Astrocyte (in vitro differentiated cells and primary cell): ENCODE results near the gene CMC1. TPM values are rescaled to one million over a fixed set of nuclear protein-coding genes. Genes with fewer than 3 reads are reported as not detected.

Source experiments
- DNase-seq: peaks from one replicate; pipeline ENCODE4 v3.0.0-alpha.2; 2010; ENCODE audit warnings: low read depth
- FAIRE-seq: peaks from 2 replicates; lab custom pipeline; 2011; peaks lifted over from hg19 to GRCh38; lab: Jason Lieb, UNC
- H2AFZ ChIP-seq: 2 replicates; pipeline ENCODE4 v1.6.0; 2012; ENCODE audit warnings: low read depth, low read length, inconsistent platforms
- H3K27ac ChIP-seq: 2 replicates; pipeline ENCODE4 v1.5.1; 2011; ENCODE audit warnings: low read depth, low read length, inconsistent platforms
- H3K27me3 ChIP-seq: 2 replicates; pipeline ENCODE4 v1.6.0; 2011; ENCODE audit warnings: low read length, inconsistent platforms; ENCODE audit not compliant: insufficient read depth
- H3K36me3 ChIP-seq: 2 replicates; pipeline ENCODE4 v1.5.1; 2011; ENCODE audit warnings: low read length, inconsistent platforms; ENCODE audit not compliant: insufficient read depth
- H3K4me1 ChIP-seq: 2 replicates; pipeline ENCODE4 v1.5.1; 2011; ENCODE audit warnings: low read length, inconsistent platforms; ENCODE audit not compliant: insufficient read depth
- H3K4me2 ChIP-seq: 2 replicates; pipeline ENCODE4 v1.6.0; 2012; ENCODE audit warnings: low read length, inconsistent platforms
- H3K4me3 ChIP-seq: 2 replicates; pipeline ENCODE4 v1.5.1; 2011; ENCODE audit warnings: low read depth, mild to moderate bottlenecking, low read length, inconsistent platforms; ENCODE audit not compliant: insufficient read depth
- H3K79me2 ChIP-seq: 2 replicates; pipeline ENCODE4 v1.6.0; 2012; ENCODE audit warnings: mild to moderate bottlenecking, low read length, inconsistent platforms; ENCODE audit not compliant: insufficient read depth
- H3K9ac ChIP-seq: 2 replicates; pipeline ENCODE4 v1.6.0; 2012; ENCODE audit warnings: mild to moderate bottlenecking, low read length, inconsistent platforms
- H3K9me3 ChIP-seq: 2 replicates; pipeline ENCODE4 v1.5.1; 2012; ENCODE audit warnings: low read depth, mild to moderate bottlenecking, low read length, inconsistent platforms; ENCODE audit not compliant: insufficient read depth
- H4K20me1 ChIP-seq: 2 replicates; pipeline ENCODE4 v1.6.0; 2012; ENCODE audit warnings: low read length, inconsistent platforms; ENCODE audit not compliant: insufficient read depth
- H3K27ac Mint-ChIP-seq: one replicate; pipeline ENCODE4 v1.8.0; 2021; ENCODE audit warnings: mild to moderate bottlenecking, mixed read lengths; ENCODE audit not compliant: unreplicated experiment
- H3K27me3 Mint-ChIP-seq: one replicate; pipeline ENCODE4 v1.8.0; 2021; ENCODE audit warnings: low read depth, mixed read lengths; ENCODE audit not compliant: unreplicated experiment
- H3K36me3 Mint-ChIP-seq: one replicate; pipeline ENCODE4 v1.8.0; 2021; ENCODE audit warnings: low read depth, mixed read lengths; ENCODE audit not compliant: unreplicated experiment
- H3K4me1 Mint-ChIP-seq: one replicate; pipeline ENCODE4 v1.8.0; 2021; ENCODE audit warnings: low read depth, mixed read lengths; ENCODE audit not compliant: unreplicated experiment
- H3K4me3 Mint-ChIP-seq: one replicate; pipeline ENCODE4 v1.8.0; 2021; ENCODE audit warnings: mild to moderate bottlenecking, moderate library complexity, mixed read lengths; ENCODE audit not compliant: unreplicated experiment
- H3K9me3 Mint-ChIP-seq: one replicate; pipeline ENCODE4 v1.8.0; 2021; ENCODE audit warnings: mild to moderate bottlenecking, mixed read lengths; ENCODE audit not compliant: unreplicated experiment
- CTCF ChIP-seq: IDR thresholded peaks from 2 replicates; pipeline ENCODE4 v1.5.1; 2011; ENCODE audit warnings: low read depth, mild to moderate bottlenecking, inconsistent platforms, low read length, moderate library complexity; ENCODE audit not compliant: insufficient read depth
- EZH2 ChIP-seq: IDR thresholded peaks from 2 replicates; pipeline ENCODE4 v1.6.1; 2012; ENCODE audit warnings: mild to moderate bottlenecking, low read length, inconsistent platforms; ENCODE audit not compliant: insufficient read depth
- total RNA-seq: library from RNA; stranded (reverse); gene quantifications from 2 replicates; pipeline ENCODE4 v1.2.1, GENCODE V29; 2021

The CMC1 gene
- total RNA-seq, 1 donor from 2014 or later = 13.4 TPM

GRCh38 chr3:28247286-28247685 is 5.9 kb downstream of the CMC1 start:
- H3K27ac Mint-ChIP-seq = no peak overlapping the region

DNA sequence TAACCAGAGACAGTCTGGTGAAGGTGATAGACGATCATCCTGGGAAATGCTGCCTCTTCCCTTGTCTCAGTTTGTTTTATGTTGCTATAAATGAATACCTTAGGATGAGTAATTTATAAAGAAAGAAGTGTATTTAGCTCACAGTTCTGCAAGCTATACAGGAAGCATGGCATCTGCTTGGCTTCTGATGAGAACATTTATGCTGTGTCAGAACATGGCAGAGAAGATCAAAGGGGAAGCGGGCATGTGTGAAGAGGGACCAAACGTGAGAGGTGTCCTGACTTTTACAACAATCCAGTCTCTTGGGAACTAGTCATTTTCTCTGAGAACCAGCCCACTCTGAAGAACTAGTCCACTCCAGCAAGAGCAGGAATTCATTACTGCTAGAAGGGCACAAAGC is 9.6 kb downstream of the CMC1 start:
- Histone ChIP-seq H3K79me2 (peaks cover 47% of the 10 kb centered on the region), H3K4me3 (no peak overlapping the region), H3K9ac (no peak overlapping the region), H3K9me3 (no peaks in the 10 kb centered on the region), H3K27ac (no peak overlapping the region), H3K36me3 (no peaks in the 10 kb centered on the region), H4K20me1 (peaks cover 32% of the 10 kb centered on the region), H2AFZ (no peak overlapping the region), H3K4me1 (no peaks in the 10 kb centered on the region), H3K4me2 (no peak overlapping the region), H3K27me3 (no peaks in the 10 kb centered on the region)
- Mint-ChIP-seq H3K9me3 (no peaks in the 10 kb centered on the region), H3K27ac (no peak overlapping the region), H3K36me3 (peaks cover 2% of the 10 kb centered on the region), H3K27me3 (no peaks in the 10 kb centered on the region), H3K4me1 (peaks cover 2% of the 10 kb centered on the region), H3K4me3 (no peak overlapping the region)
- FAIRE-seq = no peak
- no peak for DNase-seq
- no peak for TF ChIP-seq CTCF
- no peak for TF ChIP-seq EZH2

More at GRCh38 chr3:28247286-28247685, 5.9 kb downstream of the CMC1 start:
- Histone ChIP-seq H3K9me3 (no peaks in the 10 kb centered on the region), H3K79me2 (peaks cover 70% of the 10 kb centered on the region), H2AFZ (no peak overlapping the region), H3K4me3 (no peak overlapping the region), H3K36me3 (no peaks in the 10 kb centered on the region), H3K9ac (no peak overlapping the region), H3K4me1 (peaks cover under 1% of the 10 kb centered on the region), H3K27ac (no peak overlapping the region), H3K27me3 (no peaks in the 10 kb centered on the region), H4K20me1 (peaks cover 25% of the 10 kb centered on the region), H3K4me2 (no peak overlapping the region)
- Mint-ChIP-seq H3K4me1 (peaks cover 5% of the 10 kb centered on the region), H3K4me3 (no peak overlapping the region), H3K9me3 (no peaks in the 10 kb centered on the region), H3K36me3 (peaks cover 2% of the 10 kb centered on the region), H3K27me3 (no peaks in the 10 kb centered on the region)
- DNase-seq = no peak
- no peak for FAIRE-seq
- no peak for TF ChIP-seq CTCF

DNA sequence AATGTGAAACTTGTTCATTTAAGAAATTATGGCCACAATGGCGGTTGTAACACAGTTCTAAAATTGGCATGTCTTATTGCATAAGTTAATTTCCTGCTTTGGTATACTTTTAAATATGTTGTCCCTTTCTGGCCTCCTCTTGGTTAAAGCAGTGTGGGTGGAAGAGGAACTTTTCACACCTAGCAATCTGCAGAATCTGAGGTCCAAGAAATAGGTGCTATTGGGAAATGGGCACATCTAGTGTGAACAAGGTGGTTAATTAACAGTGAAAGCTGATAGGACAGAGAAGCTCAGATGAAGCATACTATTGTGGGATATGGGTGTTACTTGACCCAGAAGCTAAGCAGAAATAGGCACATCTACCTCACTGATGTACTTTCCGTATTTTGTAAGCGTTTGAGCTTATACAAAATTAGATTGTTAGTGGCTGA is 10.6 kb downstream of the CMC1 start:
- peaks cover 39% of the 10 kb centered on the region for H3K79me2 ChIP-seq
- H4K20me1 ChIP-seq = peaks cover 24% of the 10 kb centered on the region
- peaks cover 2% of the 10 kb centered on the region for H3K36me3 Mint-ChIP-seq
- no peak overlapping the region for H3K9ac ChIP-seq
- no peaks in the 10 kb centered on the region for H3K27me3 Mint-ChIP-seq
- no peak overlapping the region for H2AFZ ChIP-seq
- DNase-seq (no peak), FAIRE-seq (no peak)
- H3K9me3 ChIP-seq = no peaks in the 10 kb centered on the region
- H3K27ac ChIP-seq = no peak overlapping the region
- no peaks in the 10 kb centered on the region for H3K4me1 ChIP-seq
- H3K36me3 ChIP-seq = no peaks in the 10 kb centered on the region
- H3K27ac Mint-ChIP-seq = no peak overlapping the region
- H3K4me1 Mint-ChIP-seq = peaks cover under 1% of the 10 kb centered on the region
- no peaks in the 10 kb centered on the region for H3K9me3 Mint-ChIP-seq
- no peak overlapping the region for H3K4me3 ChIP-seq
- H3K4me3 Mint-ChIP-seq = no peak overlapping the region
- TF ChIP-seq CTCF = no peak
- no peak for TF ChIP-seq EZH2
- H3K27me3 ChIP-seq = no peaks in the 10 kb centered on the region
- H3K4me2 ChIP-seq = no peak overlapping the region
